HL-60/S4 (cell line): Measurements from ENCODE around the gene TNFAIP8L1.
"Not testable (repeated sequence)": the region's sequence is repeated elsewhere in the genome, so short reads cannot be mapped to it uniquely, and the experiment has no call there.

ENCODE experiments used
- in situ Hi-C: fragments of 300-500 bp; cut with MboI; formaldehyde crosslinking; loops from 2 replicates; pipeline ENCODE4 v1.14.3; 2022; ENCODE audit warnings: low sequenced_read_pairs

Gene TNFAIP8L1

GRCh38 chr19:4638828-4639530, at the start of gene TNFAIP8L1:
Gene TNFAIP8L1 (plus strand): TSS chr19:4639516. CDS start chr19:4651870, 12,354 bp downstream.
- in situ Hi-C loops, result no loop called here

GRCh38 chr19:4589579-4590410, 49.5 kb upstream of the TNFAIP8L1 start:
- in situ Hi-C loops, result no loop called here

DNA sequence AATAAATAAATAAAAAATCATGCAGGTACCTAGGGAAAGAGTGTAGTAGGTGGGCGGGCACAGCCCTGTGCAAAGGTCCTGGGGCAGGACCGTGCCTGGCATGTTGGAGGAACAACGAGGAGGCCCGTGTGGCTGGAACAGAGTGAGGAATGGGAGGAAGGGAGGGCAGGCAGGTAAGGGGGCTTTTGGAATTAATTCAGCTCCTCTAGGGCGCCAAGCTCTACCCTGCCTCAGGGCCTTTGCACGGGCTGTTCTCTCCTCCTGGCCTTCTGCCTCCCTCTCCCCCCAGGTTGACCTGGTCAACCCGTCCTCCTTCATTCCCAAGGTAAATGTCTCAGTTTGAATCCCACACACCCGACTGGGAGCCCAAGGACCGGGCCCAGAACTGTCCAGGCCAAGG, 48.8 kb upstream of the TNFAIP8L1 start:
- in situ Hi-C loops, result no loop called here

GRCh38 chr19:4591320-4591719, 48.0 kb upstream of the TNFAIP8L1 start:
- in situ Hi-C loops, result no loop called here

GRCh38 chr19:4592445-4592844, 46.9 kb upstream of the TNFAIP8L1 start:
- in situ Hi-C loops, result no loop called here

- in situ Hi-C loops, result no loop called here
Measured at GRCh38 chr19:4593409-4593851, 45.9 kb upstream of the TNFAIP8L1 start.

GRCh38 chr19:4594201-4594600, 45.1 kb upstream of the TNFAIP8L1 start:
- in situ Hi-C loops, result no loop called here

- in situ Hi-C loops, result not testable (repeated sequence)
Measured at GRCh38 chr19:4595158-4595557, 44.2 kb upstream of the TNFAIP8L1 start.

- in situ Hi-C loops, result no loop called here
Measured at GRCh38 chr19:4596033-4596904, 43.0 kb upstream of the TNFAIP8L1 start.

DNA sequence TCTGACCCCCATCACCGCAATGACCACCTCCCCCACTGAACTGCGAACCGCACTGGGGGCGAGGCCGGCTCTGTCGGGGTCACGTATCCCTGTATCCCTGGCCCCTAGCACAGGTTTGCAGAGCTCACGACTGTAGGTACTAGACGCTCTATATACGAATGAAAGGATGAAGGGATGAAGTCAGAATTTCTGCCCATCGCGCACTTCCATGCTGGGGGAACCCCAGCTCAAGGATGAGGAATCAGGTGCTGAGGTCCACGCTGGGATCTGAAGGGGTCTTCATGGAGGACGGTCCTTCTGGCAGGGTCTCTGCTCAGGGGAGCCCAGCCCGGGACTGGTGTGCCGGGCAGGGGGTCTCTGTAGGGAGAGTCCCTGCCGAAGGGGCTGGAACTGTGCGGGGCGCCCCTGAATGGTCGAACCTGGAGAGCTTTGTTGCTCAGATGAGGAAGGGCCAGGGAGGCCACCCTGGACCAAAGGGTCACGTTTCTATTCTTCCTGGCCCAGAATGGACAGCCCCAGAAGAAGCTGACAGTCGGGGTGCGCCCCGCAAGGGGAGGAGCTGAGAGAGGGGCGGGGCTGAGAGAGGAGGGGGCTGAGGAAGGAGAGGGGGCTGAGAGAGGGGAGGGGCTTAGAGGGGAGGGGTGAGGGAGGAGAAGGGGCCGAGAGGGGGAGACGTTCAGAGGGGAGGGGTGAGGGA, 41.9 kb upstream of the TNFAIP8L1 start:
- in situ Hi-C loops, result no loop called here

GRCh38 chr19:4597975-4598671, 41.2 kb upstream of the TNFAIP8L1 start:
- in situ Hi-C loops, result no loop called here

- in situ Hi-C loops, result no loop called here
Measured at GRCh38 chr19:4598712-4599111, 40.6 kb upstream of the TNFAIP8L1 start.

- in situ Hi-C loops, result no loop called here
Measured at GRCh38 chr19:4600082-4600481, 39.2 kb upstream of the TNFAIP8L1 start.

DNA sequence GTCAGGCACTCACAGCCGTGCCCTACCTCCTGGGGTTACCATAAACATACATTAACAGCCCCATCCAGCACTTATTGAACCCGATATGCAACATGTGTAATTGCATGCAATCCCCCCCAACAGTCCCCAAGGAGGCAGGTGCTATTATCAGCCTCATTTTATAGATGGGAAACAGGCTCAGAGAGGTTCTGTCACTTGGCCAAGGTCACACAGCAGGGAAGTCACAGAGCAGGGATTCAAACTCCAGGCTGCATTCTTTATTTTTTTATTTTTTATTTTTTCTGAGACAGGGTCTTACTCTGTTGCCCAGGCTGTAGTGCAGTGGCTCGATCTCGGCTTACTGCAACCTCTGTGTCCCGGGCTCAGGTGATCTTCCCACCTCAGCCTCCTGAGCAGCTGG, 38.4 kb upstream of the TNFAIP8L1 start:
- in situ Hi-C loops, result no loop called here

GRCh38 chr19:4602173-4602788, 37.0 kb upstream of the TNFAIP8L1 start:
- in situ Hi-C loops, result no loop called here

- in situ Hi-C loops, result no loop called here
Measured at GRCh38 chr19:4602915-4603314, 36.4 kb upstream of the TNFAIP8L1 start.

DNA sequence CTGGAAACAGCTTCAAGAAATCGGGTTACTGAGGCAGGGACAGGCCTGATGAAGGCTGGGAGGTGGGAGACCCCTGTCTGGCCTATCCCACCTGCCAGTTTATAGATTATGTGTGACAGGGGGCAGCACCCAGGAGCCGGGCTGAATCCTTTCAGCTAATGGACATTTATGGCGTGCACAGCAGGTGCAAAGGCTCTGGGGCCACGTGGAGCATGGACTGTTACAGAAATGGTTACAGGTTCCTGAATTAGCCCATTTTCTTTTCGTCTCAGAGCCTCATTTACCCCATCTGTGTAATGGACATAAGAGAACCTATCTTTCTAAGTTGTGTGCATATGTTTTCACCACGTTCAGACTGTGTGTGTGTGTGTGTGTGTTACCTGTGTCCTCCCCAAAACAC, 34.4 kb upstream of the TNFAIP8L1 start:
- in situ Hi-C loops, result no loop called here

GRCh38 chr19:4606181-4606580, 33.1 kb upstream of the TNFAIP8L1 start:
- in situ Hi-C loops, result no loop called here

- in situ Hi-C loops, result no loop called here
Measured at GRCh38 chr19:4606921-4607678, 32.2 kb upstream of the TNFAIP8L1 start.
